GM23338 (cell line): ENCODE results near the gene CLEC2D. TPM values are rescaled to one million over a fixed set of nuclear protein-coding genes. Genes with fewer than 3 reads are reported as not detected.

ENCODE experiments used
- ATAC-seq: fragments of 200-7000 bp; cut with Tn5 transposase; 3 replicates; pipeline ENCODE4 v1.9.1; 2020
- DNase-seq: peaks from one replicate; pipeline ENCODE4 v3.0.0-alpha.2; 2015; ENCODE audit warnings: low spot score
- H2AFZ ChIP-seq: fragments of 200-600 bp; sonication (generic); 2 replicates; pipeline ENCODE4 v1.8.0; 2016; ENCODE audit warnings: antibody characterized with exemption, mild to moderate bottlenecking, moderate library complexity
- H3F3A ChIP-seq: fragments of 200-600 bp; sonication (generic); replicated peaks from 2 replicates; pipeline ENCODE4 v1.8.0; 2017; ENCODE audit warnings: antibody characterized with exemption, mixed run types, low read depth
- H3K27ac ChIP-seq: fragments of 200-600 bp; sonication (generic); 2 replicates; pipeline ENCODE4 v1.6.1; 2016; ENCODE audit warnings: low read depth
- H3K27me3 ChIP-seq: fragments of 200-600 bp; sonication (generic); 2 replicates; pipeline ENCODE4 v1.8.0; 2016; ENCODE audit warnings: mild to moderate bottlenecking, mixed run types, moderate library complexity; ENCODE audit not compliant: insufficient read depth
- H3K36me3 ChIP-seq: fragments of 200-600 bp; sonication (generic); 2 replicates; pipeline ENCODE4 v1.8.0; 2016; ENCODE audit warnings: mild to moderate bottlenecking; ENCODE audit not compliant: insufficient read depth
- H3K4me1 ChIP-seq: fragments of 200-600 bp; sonication (generic); 2 replicates; pipeline ENCODE4 v1.8.0; 2016; ENCODE audit warnings: mild to moderate bottlenecking, moderate library complexity; ENCODE audit not compliant: insufficient read depth
- H3K4me2 ChIP-seq: fragments of 200-600 bp; sonication (generic); 2 replicates; pipeline ENCODE4 v1.7.1; 2017; ENCODE audit warnings: mixed run types
- H3K4me3 ChIP-seq: fragments of 200-600 bp; sonication (generic); 2 replicates; pipeline ENCODE4 v1.6.1; 2016; ENCODE audit warnings: mixed run types
- H3K79me2 ChIP-seq: fragments of 200-600 bp; sonication (generic); replicated peaks from 2 replicates; pipeline ENCODE4 v1.8.0; 2017; ENCODE audit warnings: mild to moderate bottlenecking; ENCODE audit not compliant: insufficient read depth
- H3K9me2 ChIP-seq: fragments of 200-600 bp; sonication (generic); 2 replicates; pipeline ENCODE4 v1.8.0; 2017; ENCODE audit not compliant: insufficient read depth
- H4K20me1 ChIP-seq: fragments of 200-600 bp; sonication (generic); replicated peaks from 2 replicates; pipeline ENCODE4 v1.8.0; 2017; ENCODE audit warnings: mild to moderate bottlenecking; ENCODE audit not compliant: insufficient read depth
- H3K27ac Mint-ChIP-seq: 2 replicates; pipeline ENCODE4 v1.8.0; 2020; ENCODE audit warnings: inconsistent platforms, mild to moderate bottlenecking, moderate library complexity, mixed read lengths
- H3K27me3 Mint-ChIP-seq: 3 replicates; pipeline ENCODE4 v1.8.0; 2022; ENCODE audit warnings: low read depth, mild to moderate bottlenecking, moderate library complexity, mixed read lengths, inconsistent platforms; ENCODE audit not compliant: insufficient read depth, poor library complexity
- H3K36me3 Mint-ChIP-seq: 3 replicates; pipeline ENCODE4 v1.8.0; 2021; ENCODE audit warnings: low read depth, mild to moderate bottlenecking, inconsistent platforms, moderate library complexity, mixed read lengths
- H3K4me1 Mint-ChIP-seq: 3 replicates; pipeline ENCODE4 v1.8.0; 2020; ENCODE audit warnings: mild to moderate bottlenecking, inconsistent platforms, mixed read lengths
- H3K4me3 Mint-ChIP-seq: 3 replicates; pipeline ENCODE4 v1.8.0; 2021; ENCODE audit warnings: moderate library complexity, mild to moderate bottlenecking, inconsistent platforms, mixed read lengths
- H3K9me3 Mint-ChIP-seq: 3 replicates; pipeline ENCODE4 v1.8.0; 2020; ENCODE audit warnings: moderate library complexity, mild to moderate bottlenecking, inconsistent platforms, mixed read lengths
- CREB1 ChIP-seq: fragments of 250-450 bp; sonication (Bioruptor Pico); IDR thresholded peaks from 2 replicates; pipeline ENCODE4 v1.5.0; 2020; ENCODE audit warnings: low read depth, mild to moderate bottlenecking, moderate library complexity
- CTCF ChIP-seq, 2 experiments: fragments of 200-600 bp in 1 of 2; sonication (generic) in 1 of 2; conservative IDR thresholded peaks; 2 replicates each; pipeline versions ENCODE4 v1.5.1 to v1.6.1; 2016 to 2017; ENCODE audit warnings: antibody characterized with exemption in 2 of 2, low read depth in 2 of 2, mild to moderate bottlenecking in 2 of 2, moderate library complexity in 1 of 2
- ETS1 ChIP-seq: IDR thresholded peaks from 2 replicates; pipeline ENCODE4 v1.6.1; 2016; ENCODE audit warnings: antibody characterized with exemption
- EZH2 ChIP-seq: fragments of 200-600 bp; sonication (generic); IDR thresholded peaks from one replicate; pipeline ENCODE4 v1.8.0; 2017; ENCODE audit warnings: antibody characterized with exemption, mild to moderate bottlenecking, low read depth; ENCODE audit not compliant: unreplicated experiment
- EZH2phosphoT487 ChIP-seq: fragments of 200-600 bp; sonication (generic); IDR thresholded peaks from one replicate; pipeline ENCODE4 v1.8.1; 2018; ENCODE audit warnings: antibody characterized with exemption; ENCODE audit not compliant: unreplicated experiment
- JUNB ChIP-seq: IDR thresholded peaks from one replicate; pipeline ENCODE4 v1.6.1; 2016; ENCODE audit warnings: antibody characterized with exemption; ENCODE audit not compliant: unreplicated experiment
- NANOG ChIP-seq: IDR thresholded peaks from 2 replicates; pipeline ENCODE4 v1.6.1; 2016; ENCODE audit warnings: antibody characterized with exemption, borderline replicate concordance
- POLR2AphosphoS5 ChIP-seq: IDR thresholded peaks from 2 replicates; pipeline ENCODE4 v1.6.1; 2016; ENCODE audit warnings: antibody characterized with exemption, low read depth
- REST ChIP-seq: IDR thresholded peaks from one replicate; pipeline ENCODE4 v1.6.1; 2018; ENCODE audit warnings: antibody characterized with exemption; ENCODE audit not compliant: unreplicated experiment
- STAT1 ChIP-seq: IDR thresholded peaks from one replicate; pipeline ENCODE4 v1.6.1; 2016; ENCODE audit warnings: antibody characterized with exemption; ENCODE audit not compliant: unreplicated experiment
- ZNF114 ChIP-seq: fragments of 250-450 bp; sonication (Bioruptor Pico); IDR thresholded peaks from 2 replicates; pipeline ENCODE4 v1.5.0; 2020; ENCODE audit warnings: mild to moderate bottlenecking, moderate library complexity
- ZNF331 ChIP-seq: fragments of 250-450 bp; sonication (Bioruptor Pico); IDR thresholded peaks from 2 replicates; pipeline ENCODE4 v1.5.0; 2020; ENCODE audit warnings: low read depth, mild to moderate bottlenecking, moderate library complexity
- ZNF462 ChIP-seq: fragments of 250-450 bp; sonication (Bioruptor Pico); IDR thresholded peaks from 2 replicates; pipeline ENCODE4 v1.5.0; 2020; ENCODE audit warnings: mild to moderate bottlenecking, moderate library complexity
- polyA plus RNA-seq: library from polyadenylated mRNA; unstranded; fragments of >200 nt; fragmentation: Nextera tagmentation; extraction: Ambion mirVana; gene quantifications from 2 replicates; pipeline ENCODE4 v1.2.1, GENCODE V29; 2016
- total RNA-seq: library from RNA; depleted of rRNA; stranded (reverse); fragments of >200 nt; shearing (Covaris generic); gene quantifications from 2 replicates; pipeline ENCODE4 v1.2.3, GENCODE V29; 2014

The CLEC2D gene
- total and polyA plus RNA-seq, 2 experiments from 2014 or later: 6.9 to 7.1 TPM

- Histone ChIP-seq H3K27me3 (no peaks in the 10 kb centered on the region), H3K4me3 (no peak overlapping the region), H3K4me1 (no peaks in the 10 kb centered on the region), H3K27ac (no peak overlapping the region), H3K79me2 (no peaks in the 10 kb centered on the region), H2AFZ (no peak overlapping the region), H3F3A (no peaks in the 10 kb centered on the region), H3K36me3 (no peaks in the 10 kb centered on the region), H3K9me2 (0 out of 2 replicates have a peak, but pooled peaks cover 5% of the 10 kb centered on the region), H4K20me1 (no peaks in the 10 kb centered on the region), H3K4me2 (no peak overlapping the region)
- DNase-seq: no peak
- peaks cover 58% of the 10 kb centered on the region for H3K36me3 Mint-ChIP-seq
- no peak for TF ChIP-seq ZNF462 (CRISPR knock-in tag)
- no peak for TF ChIP-seq POLR2AphosphoS5
- TF ChIP-seq JUNB: no peak
- no peak for TF ChIP-seq STAT1
- TF ChIP-seq ETS1: no peak
- no peak for TF ChIP-seq EZH2phosphoT487
- no peak for TF ChIP-seq ZNF331 (CRISPR knock-in tag)
- TF ChIP-seq REST: no peak
- no peak for TF ChIP-seq ZNF114 (CRISPR knock-in tag)
- no peak for TF ChIP-seq EZH2
- no peak for TF ChIP-seq NANOG
- TF ChIP-seq CTCF (conservative IDR thresholded peaks at IDR 0.05; ENCODE audit: low read depth in 2 of 2): no peak
- TF ChIP-seq CREB1 (CRISPR knock-in tag): no peak
- H3K27ac Mint-ChIP-seq: no peak overlapping the region
- no peak for ATAC-seq
- peaks cover 8% of the 10 kb centered on the region for H3K27me3 Mint-ChIP-seq
- H3K9me3 Mint-ChIP-seq: peaks cover 59% of the 10 kb centered on the region
- no peaks in the 10 kb centered on the region for H3K4me1 Mint-ChIP-seq
- no peak overlapping the region for H3K4me3 Mint-ChIP-seq
Observed at GRCh38 chr12:9636150-9636850, 33.2 kb upstream of the CLEC2D start.
